Breast epithelium (tissue), 4 donors: ENCODE data around the gene EGR4. TPM values are rescaled to one million over a fixed set of nuclear protein-coding genes. Genes with fewer than 3 reads are reported as not detected.

Experiments
- DNase-seq, 2 donors: peaks; one replicate each; pipeline ENCODE4 v3.0.0-alpha.2; 2019; ENCODE audit warnings: low spot score in 2 of 2
- H3K27ac ChIP-seq, 2 donors: fragments of 200-600 bp; sonication (generic) in 1 of 2; one replicate each; pipeline ENCODE4 v1.5.1; 2016 to 2019; ENCODE audit warnings: mild to moderate bottlenecking in 1 of 2
- H3K27me3 ChIP-seq, 2 donors: fragments of 200-600 bp; sonication (generic) in 1 of 2; one replicate each; pipeline versions ENCODE4 v1.5.1 to v1.6.0; 2017 to 2019; ENCODE audit warnings: control low read depth in 1 of 2, mild to moderate bottlenecking in 1 of 2
- H3K36me3 ChIP-seq: fragments of 200-600 bp; one replicate; pipeline ENCODE4 v1.5.1; 2019
- H3K4me1 ChIP-seq, 2 donors: fragments of 200-600 bp; sonication (generic); one replicate each; pipeline ENCODE4 v1.5.1; 2016 to 2019; ENCODE audit warnings: control low read depth in 1 of 2
- H3K4me3 ChIP-seq, 3 donors: fragments of 200-600 bp; sonication (generic); 1 replicate in 2 of 3; 2 replicates in 1 of 3; pipeline ENCODE4 v1.5.1; 2016 to 2019; ENCODE audit warnings: mild to moderate bottlenecking in 3 of 3, moderate library complexity in 2 of 3
- H3K9me3 ChIP-seq, 2 donors: fragments of 200-600 bp; sonication (generic) in 1 of 2; one replicate each; pipeline ENCODE4 v1.5.1; 2016 to 2019; ENCODE audit warnings: control low read depth in 1 of 2
- POLR2A ChIP-seq: fragments of 450-650 bp; IDR thresholded peaks from one replicate; pipeline ENCODE4 v1.6.1; 2016; ENCODE audit warnings: antibody characterized with exemption, mild to moderate bottlenecking, moderate library complexity
- POLR2AphosphoS5 ChIP-seq, 3 donors: sonication (generic); formaldehyde crosslinking; IDR thresholded peaks; one replicate each; pipeline ENCODE4 v1.6.1; 2017; ENCODE audit warnings: antibody characterized with exemption in 3 of 3
- intact Hi-C: fragments of 100-400 bp; cut with DNase I; formaldehyde crosslinking; loops from one replicate; pipeline ENCODE4 v1.15.1; 2023; ENCODE audit warnings: low total_unique reads
- total RNA-seq, 3 donors: library from RNA; depleted of rRNA; stranded (reverse); fragments of >200 nt; gene quantifications; one replicate each; pipeline ENCODE4 v1.1.0, GENCODE V29; 2016
- TF ChIP-seq, protein P1 (sequence below), 3 donors: fragments of 450-650 bp; IDR thresholded peaks; one replicate each; pipeline ENCODE4 v1.5.1; 2016 to 2017; ENCODE audit warnings: antibody characterized with exemption in 3 of 3, mild to moderate bottlenecking in 3 of 3, moderate library complexity in 3 of 3

EGR4 gene
- total RNA-seq, 3 donors from 2014 or later = not detected

DNA sequence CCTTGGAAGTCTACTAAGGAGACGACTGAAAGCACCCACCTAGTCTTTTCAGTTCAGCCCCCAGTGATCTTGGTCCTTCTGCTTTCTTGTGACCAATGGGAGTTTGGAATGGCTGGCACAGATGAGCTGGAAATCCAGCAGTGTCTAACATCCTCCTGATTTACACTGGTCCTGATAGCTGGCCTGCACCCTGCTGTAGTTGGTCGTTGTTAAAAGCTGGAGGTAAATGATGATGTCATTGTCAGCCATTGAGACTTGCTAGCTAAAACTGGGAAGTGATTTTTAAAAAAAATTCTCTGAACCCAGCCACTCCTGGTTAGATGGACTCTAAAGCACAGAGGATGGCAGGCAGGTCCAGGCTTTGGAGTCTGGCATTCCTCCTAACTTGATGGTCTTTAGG is 39.9 kb downstream of the EGR4 start:
- peaks cover 11% of the 10 kb centered on the region for H3K36me3 ChIP-seq

DNA sequence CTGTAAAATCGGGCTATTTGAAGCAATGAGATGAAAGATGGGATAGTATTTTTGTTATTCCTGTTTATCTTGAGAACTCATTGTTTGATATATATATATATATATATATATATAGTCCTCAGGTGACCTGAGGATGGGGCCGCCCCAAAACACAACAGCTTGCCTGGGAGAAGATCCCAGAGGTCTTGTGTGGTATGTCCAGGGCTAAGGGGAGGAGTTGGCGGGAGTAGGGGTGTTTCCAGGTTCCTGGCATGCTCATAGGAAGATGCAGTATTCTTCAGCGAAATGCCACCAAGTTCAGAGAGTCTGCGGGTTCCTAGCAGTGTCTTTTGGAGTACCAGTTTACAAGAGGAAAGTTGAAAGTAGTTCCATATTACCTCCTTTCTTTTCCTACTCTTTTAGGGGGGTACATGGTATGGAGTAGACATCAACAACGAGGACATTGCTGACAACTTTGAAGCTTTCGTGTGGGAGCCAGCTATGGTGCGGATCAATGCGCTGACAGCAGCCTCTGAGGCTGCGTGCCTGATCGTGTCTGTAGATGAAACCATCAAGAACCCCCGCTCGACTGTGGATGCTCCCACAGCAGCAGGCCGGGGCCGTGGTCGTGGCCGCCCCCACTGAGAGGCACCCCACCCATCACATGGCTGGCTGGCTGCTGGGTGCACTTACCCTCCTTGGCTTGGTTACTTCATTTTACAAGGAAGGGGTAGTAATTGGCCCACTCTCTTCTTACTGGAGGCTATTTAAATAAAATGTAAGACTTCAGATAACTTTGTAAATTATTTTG is 40.9 kb downstream of the EGR4 start:
- intact Hi-C loops = no loop called here
- H3K36me3 ChIP-seq = peaks cover 16% of the 10 kb centered on the region
- no peak overlapping the region for H3K4me3 ChIP-seq
- DNase-seq = no peak
- H3K4me1 ChIP-seq = no peaks in the 10 kb centered on the region
- H3K27ac ChIP-seq = no peak overlapping the region
- no peaks in the 10 kb centered on the region for H3K27me3 ChIP-seq
- TF ChIP-seq POLR2AphosphoS5 (IDR thresholded peaks at IDR 0.05) (no peak), POLR2A (no peak)
- TF ChIP-seq, protein P1, sequence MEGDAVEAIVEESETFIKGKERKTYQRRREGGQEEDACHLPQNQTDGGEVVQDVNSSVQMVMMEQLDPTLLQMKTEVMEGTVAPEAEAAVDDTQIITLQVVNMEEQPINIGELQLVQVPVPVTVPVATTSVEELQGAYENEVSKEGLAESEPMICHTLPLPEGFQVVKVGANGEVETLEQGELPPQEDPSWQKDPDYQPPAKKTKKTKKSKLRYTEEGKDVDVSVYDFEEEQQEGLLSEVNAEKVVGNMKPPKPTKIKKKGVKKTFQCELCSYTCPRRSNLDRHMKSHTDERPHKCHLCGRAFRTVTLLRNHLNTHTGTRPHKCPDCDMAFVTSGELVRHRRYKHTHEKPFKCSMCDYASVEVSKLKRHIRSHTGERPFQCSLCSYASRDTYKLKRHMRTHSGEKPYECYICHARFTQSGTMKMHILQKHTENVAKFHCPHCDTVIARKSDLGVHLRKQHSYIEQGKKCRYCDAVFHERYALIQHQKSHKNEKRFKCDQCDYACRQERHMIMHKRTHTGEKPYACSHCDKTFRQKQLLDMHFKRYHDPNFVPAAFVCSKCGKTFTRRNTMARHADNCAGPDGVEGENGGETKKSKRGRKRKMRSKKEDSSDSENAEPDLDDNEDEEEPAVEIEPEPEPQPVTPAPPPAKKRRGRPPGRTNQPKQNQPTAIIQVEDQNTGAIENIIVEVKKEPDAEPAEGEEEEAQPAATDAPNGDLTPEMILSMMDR (IDR thresholded peaks at IDR 0.05) = no peak
- no peaks in the 10 kb centered on the region for H3K9me3 ChIP-seq

More for the DNA sequence above, 39.9 kb downstream of the EGR4 start:
- H3K27ac ChIP-seq = no peak overlapping the region
- no peak for DNase-seq
- no peaks in the 10 kb centered on the region for H3K9me3 ChIP-seq
- intact Hi-C loops = no loop called here
- no peaks in the 10 kb centered on the region for H3K4me1 ChIP-seq
- no peak for TF ChIP-seq POLR2AphosphoS5 (IDR thresholded peaks at IDR 0.05)
- TF ChIP-seq, protein P1 (IDR thresholded peaks at IDR 0.05) = no peak
- TF ChIP-seq POLR2A = no peak
- no peak overlapping the region for H3K4me3 ChIP-seq
- H3K27me3 ChIP-seq = no peaks in the 10 kb centered on the region

DNA sequence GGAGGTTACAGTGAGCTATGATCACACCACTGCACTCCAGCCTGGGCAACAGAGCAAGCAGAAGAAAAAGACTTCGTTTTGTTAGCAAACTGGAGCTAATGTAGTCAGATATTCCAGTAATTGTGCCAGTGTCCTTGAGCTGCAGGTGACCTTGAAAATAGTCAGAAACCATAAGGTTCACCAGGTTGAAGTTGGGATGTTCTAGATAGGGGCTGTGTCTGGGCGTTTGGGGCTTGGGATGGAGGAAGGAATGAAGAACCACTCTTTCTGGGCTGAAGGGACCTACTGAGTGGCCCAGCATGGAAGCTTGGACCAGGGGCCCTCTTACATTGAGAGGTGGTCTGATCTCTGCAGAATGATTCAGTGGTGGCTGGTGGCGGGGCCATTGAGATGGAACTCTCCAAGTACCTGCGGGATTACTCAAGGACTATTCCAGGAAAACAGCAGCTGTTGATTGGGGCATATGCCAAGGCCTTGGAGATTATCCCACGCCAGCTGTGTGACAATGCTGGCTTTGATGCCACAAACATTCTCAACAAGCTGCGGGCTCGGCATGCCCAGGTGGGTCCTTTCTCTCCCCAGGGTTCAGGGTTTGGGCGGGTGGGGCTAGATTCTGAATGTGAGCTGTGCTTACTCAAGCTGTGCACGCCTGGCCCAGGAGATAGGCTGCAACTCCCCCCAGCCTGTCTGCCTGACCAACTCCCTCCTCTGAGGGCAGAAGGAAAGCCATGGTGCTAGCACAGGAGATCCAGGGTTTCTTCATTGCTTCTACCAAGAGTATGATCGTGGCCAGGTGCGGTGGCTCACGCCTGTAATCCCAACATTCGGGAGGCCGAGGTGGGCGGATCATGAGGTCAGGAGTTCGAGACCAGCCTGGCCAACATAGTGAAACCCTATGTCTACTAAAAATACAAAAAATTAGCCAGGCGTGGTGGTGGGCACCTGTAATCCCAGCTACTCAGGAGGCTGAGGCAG is 42.2 kb downstream of the EGR4 start:
- TF ChIP-seq, protein P1 (IDR thresholded peaks at IDR 0.05) = no peak
- no peak for TF ChIP-seq POLR2A
- no peak for DNase-seq
- no peaks in the 10 kb centered on the region for H3K27me3 ChIP-seq
- intact Hi-C loops = no loop called here
- no peak overlapping the region for H3K27ac ChIP-seq
- no peaks in the 10 kb centered on the region for H3K9me3 ChIP-seq
- no peak overlapping the region for H3K4me3 ChIP-seq
- H3K36me3 ChIP-seq = peaks cover 24% of the 10 kb centered on the region
- no peaks in the 10 kb centered on the region for H3K4me1 ChIP-seq

DNA sequence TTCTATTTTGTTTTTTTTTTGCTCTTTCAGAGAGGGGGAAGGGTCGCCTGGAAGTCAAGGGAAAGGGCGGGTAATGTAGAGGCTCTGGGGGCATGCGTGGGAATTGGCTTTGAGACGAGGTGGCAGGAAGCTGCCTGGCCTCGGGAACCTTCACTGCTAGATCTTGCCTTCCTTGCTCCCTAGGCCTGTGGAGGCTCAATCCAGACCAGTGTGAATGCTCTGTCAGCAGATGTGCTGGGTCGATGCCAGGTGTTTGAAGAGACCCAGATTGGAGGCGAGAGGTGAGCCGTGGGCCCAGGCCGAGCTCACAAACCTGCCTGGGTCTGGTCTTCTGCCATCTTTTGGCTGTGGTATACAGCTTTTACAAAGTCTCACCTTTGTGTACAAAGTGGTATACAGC is 43.7 kb downstream of the EGR4 start:
- DNase-seq = no peak
- H3K27ac ChIP-seq = no peak overlapping the region
- H3K4me3 ChIP-seq = no peak overlapping the region
- H3K9me3 ChIP-seq = no peaks in the 10 kb centered on the region
- intact Hi-C loops = no loop called here
- no peaks in the 10 kb centered on the region for H3K27me3 ChIP-seq
- no peak for TF ChIP-seq POLR2A
- no peak for TF ChIP-seq POLR2AphosphoS5 (IDR thresholded peaks at IDR 0.05)
- TF ChIP-seq, protein P1 (IDR thresholded peaks at IDR 0.05) = no peak
- no peaks in the 10 kb centered on the region for H3K4me1 ChIP-seq
- H3K36me3 ChIP-seq = peaks cover 30% of the 10 kb centered on the region

DNA sequence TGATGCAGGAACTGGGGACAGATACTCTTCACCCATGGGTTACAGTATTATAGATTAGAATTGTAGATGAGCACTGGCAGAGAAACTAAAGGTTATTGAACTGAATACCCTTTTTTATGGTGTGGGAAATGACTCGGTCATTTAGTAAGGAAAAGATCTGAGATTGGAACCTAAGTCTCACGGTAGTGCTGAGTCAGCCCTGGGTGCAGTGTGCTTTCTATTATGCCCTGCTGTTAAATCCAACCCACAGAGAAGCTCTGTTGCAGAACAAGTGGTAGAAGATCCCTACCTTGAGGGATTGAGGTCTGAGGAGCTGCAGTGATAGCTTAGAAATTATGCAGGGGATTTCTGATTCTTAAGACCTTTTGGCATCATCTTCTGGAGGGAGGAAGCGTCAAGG is 46.5 kb downstream of the EGR4 start:
- Histone ChIP-seq H3K9me3 (no peaks in the 10 kb centered on the region), H3K4me1 (no peaks in the 10 kb centered on the region), H3K27ac (no peak overlapping the region), H3K4me3 (no peak overlapping the region), H3K27me3 (no peaks in the 10 kb centered on the region), H3K36me3 (peaks cover 20% of the 10 kb centered on the region)
- DNase-seq = no peak
- intact Hi-C loops = no loop called here
- TF ChIP-seq, protein P1 (IDR thresholded peaks at IDR 0.05) = no peak
- TF ChIP-seq POLR2A (no peak), POLR2AphosphoS5 (IDR thresholded peaks at IDR 0.05) (no peak)
